GM10266 (cell line): ENCODE results near the gene LCE3B.

Source experiments
- DNase-seq: peaks from one replicate; pipeline ENCODE4 v3.0.0; 2012; ENCODE audit errors: extremely low spot score
- TF ChIP-seq, protein P1 (sequence below): IDR thresholded peaks from 2 replicates; pipeline ENCODE4 v1.5.1; 2012; ENCODE audit warnings: mild to moderate bottlenecking, low read depth; ENCODE audit not compliant: control insufficient read depth, insufficient read depth; ENCODE audit errors: missing control alignments

The LCE3B gene

DNA sequence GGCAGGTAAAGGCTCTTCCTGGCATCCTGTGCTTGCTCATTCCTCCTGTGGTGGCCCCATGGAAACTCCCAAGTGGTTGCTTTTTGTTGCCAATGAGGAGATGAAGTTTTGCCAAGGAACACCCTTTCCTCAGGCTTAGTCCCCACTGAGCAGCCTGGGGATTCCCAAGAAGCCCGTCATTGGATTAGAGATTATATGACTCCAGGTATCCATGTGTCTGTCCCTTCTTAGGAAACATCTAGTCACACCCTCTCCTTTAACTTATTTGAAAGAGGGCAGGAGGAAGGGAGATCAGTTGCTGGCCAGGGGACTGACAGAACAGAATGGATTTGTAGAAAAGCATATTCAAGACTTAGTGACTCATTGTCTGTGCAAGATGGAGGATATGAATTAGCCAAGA is 13.1 kb downstream of the LCE3B start:
- TF ChIP-seq, protein P1, sequence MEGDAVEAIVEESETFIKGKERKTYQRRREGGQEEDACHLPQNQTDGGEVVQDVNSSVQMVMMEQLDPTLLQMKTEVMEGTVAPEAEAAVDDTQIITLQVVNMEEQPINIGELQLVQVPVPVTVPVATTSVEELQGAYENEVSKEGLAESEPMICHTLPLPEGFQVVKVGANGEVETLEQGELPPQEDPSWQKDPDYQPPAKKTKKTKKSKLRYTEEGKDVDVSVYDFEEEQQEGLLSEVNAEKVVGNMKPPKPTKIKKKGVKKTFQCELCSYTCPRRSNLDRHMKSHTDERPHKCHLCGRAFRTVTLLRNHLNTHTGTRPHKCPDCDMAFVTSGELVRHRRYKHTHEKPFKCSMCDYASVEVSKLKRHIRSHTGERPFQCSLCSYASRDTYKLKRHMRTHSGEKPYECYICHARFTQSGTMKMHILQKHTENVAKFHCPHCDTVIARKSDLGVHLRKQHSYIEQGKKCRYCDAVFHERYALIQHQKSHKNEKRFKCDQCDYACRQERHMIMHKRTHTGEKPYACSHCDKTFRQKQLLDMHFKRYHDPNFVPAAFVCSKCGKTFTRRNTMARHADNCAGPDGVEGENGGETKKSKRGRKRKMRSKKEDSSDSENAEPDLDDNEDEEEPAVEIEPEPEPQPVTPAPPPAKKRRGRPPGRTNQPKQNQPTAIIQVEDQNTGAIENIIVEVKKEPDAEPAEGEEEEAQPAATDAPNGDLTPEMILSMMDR = no peak
- no peak for DNase-seq

DNA sequence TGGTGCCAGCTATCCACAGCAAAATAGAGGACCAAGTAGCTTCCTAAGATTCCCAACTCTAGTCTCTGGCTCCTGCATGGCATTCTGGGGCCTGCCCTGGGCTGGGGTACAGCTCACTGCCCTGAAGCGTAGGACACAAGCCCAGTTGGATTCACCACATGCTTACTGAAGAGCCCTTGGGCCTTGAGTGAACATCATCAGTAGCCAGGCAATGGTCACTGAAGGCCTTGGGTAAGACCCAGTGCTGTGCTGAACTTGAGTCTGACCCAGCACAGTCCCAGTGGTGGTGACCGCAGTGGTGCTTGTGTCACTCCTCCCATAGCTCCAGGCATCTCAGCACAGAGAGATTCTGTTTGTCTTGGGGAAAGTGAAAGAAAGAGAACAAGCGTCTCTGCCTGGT is 17.0 kb downstream of the LCE3B start:
- no peak for DNase-seq

DNA sequence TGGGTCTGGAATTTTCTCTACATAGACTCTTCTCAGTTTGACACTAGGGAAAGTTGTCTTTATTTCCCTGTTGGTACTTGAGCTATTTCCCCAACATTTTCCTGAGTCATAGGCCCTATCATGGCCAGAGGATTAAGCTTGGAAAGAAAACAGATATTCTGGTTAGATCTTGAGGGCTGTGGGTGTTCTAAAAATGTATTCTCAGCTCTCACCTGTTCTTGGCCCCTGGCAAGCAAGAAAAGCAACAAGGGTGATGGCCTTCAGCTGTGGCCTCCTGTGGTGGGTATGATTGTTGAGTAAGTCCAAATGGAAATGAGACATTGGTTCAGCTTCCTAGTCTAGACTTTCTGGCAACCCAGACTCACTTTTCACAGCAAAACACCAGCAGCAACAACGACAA is 26.7 kb downstream of the LCE3B start:
- DNase-seq = no peak
- TF ChIP-seq, protein P1 = no peak

More for the DNA sequence above, 17.0 kb downstream of the LCE3B start:
- TF ChIP-seq, protein P1 = no peak

DNA sequence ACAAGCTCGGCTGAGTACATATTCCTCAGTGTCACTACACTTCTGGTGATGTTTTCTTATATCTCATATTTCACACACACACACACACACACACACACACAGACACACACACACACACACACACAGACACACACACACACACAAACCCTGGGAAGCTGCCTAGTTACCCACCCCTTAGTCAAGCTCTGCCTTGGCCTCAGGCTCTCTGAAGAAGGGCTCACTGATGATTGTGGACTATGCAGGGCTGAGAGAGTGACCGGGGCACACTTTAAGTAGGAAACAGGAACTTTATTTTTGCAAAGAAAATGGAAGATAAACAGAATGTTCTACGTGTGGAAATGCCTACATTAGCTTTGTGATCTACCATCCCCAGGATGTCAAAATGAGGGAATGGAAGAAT is 30.3 kb downstream of the LCE3B start:
- DNase-seq = no peak
- TF ChIP-seq, protein P1 = no peak

DNA sequence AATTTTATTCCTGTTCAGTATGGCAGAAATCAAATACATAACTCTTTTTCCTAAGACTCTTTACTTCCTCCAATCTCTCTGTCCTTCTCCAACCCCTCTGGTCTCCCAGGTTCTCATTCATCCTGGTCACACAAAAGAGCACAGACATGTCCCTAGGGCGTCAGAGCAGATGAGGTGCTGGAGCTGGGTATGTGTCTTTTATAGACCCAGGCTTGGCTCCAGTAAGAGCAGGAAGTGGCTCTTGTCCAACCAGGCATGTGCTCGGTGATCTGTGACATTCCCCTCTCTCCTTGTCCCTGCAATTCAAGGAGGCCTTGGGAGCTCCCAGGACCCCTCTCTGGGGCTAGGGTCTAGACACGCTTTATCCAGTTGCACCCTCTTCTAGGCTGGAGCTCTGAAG is 31.5 kb downstream of the LCE3B start:
- DNase-seq = no peak

DNA sequence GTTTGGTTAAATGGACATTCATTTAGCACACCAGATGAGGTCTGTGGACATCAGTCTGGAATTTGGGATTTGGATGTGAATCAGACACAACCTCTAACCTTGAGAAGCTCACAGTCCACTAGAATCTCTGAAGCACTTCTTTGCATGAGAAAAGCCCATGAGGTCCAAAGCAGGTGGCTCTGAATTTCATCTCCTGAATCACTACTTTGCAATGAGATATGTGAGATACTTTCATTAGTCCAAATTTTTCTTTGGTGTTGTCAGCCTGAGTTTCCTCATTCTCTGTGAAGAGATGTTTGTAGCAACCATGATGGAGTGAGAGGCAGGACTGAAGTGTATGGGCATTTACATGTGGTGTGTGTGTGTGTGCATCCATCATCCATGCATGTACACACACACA is 33.0 kb downstream of the LCE3B start:
- TF ChIP-seq, protein P1 = no peak
- no peak for DNase-seq

More for the DNA sequence above, 31.5 kb downstream of the LCE3B start:
- TF ChIP-seq, protein P1 = no peak

DNA sequence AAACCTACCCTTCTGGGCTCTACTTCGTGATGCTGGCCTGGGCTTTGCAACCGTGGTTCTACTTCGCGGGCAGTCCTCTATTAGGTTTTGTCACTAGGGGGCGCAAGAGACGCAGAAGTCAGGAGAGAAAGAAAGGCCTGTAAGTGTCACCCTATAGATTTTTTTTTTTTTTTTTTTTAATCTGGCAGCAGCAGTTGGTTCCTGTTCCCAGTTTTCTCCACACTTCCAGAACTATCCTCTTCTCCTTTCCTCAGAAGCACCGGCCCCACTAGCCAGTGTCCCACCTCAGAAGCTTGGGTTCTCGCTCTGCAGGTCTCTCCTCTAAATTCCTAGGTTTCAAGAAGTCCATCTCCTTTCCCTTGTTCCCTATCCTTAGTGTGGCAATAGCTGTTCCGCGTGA is 40.5 kb downstream of the LCE3B start:
- DNase-seq = peak; percentile 64
- TF ChIP-seq, protein P1 = peak; percentile 76
